Measurements from ENCODE around the gene FASTKD3. TPM values are rescaled to one million over a fixed set of nuclear protein-coding genes. Genes with fewer than 3 reads are reported as not detected.
A peak's percentile ranks its signal among the peaks of the same experiment; 100 is the strongest.

Gene FASTKD3
- total and polyA plus RNA-seq, 2 donors (not counting 3 experiments of a cell fraction or from before 2014, with no cell fraction given), result 5.5 to 9.6 TPM

DNA sequence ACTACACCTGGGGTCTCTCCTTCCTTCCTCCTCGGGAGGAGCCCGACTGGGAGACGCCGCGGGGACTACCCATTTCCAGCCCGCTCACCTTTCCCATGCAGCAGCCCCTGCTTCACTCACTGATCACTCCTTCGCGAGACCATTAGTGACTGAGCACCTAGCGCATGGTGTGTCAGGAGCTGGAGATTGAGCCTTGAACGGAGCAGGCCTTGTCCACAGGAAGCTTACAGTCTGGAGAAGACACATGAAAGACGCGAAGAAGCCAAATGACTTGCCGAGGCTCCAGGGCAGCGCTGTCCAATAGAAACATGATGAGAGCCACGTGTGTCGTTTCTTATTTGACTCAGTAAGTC lies 17.6 kb downstream of the FASTKD3 start:
- no peak overlapping the region for H3K4me2 ChIP-seq (ENCODE audit: insufficient read depth, low read length)
- H3K79me2 ChIP-seq (ENCODE audit: control insufficient read depth, insufficient read depth, low read length), result no peaks in the 10 kb centered on the region
- dilution Hi-C loops (cut with MboI; ENCODE audit: extremely low pct_ligation_motif_present, low sequenced_read_pairs), result no loop called here
- H3K9me1 ChIP-seq (replicated peaks; ENCODE audit: control insufficient read depth, extremely low read depth, insufficient read depth, low read length), result no peaks in the 10 kb centered on the region
- no peak overlapping the region for H3K4me3 ChIP-seq (replicated peaks in 1 of 3; ENCODE audit: insufficient read depth in 1 of 3, low read depth in 1 of 3, low read length in 3 of 3)
- H2AFZ ChIP-seq (ENCODE audit: low read depth, low read length), result peak overlapping the region; percentile 86
- H3K9me3 ChIP-seq (replicated peaks; ENCODE audit: control insufficient read depth, insufficient read depth, low read length), result no peaks in the 10 kb centered on the region
- DNase-seq (ENCODE audit: low read depth, low spot score), result peak; percentile 6
- no peak overlapping the region for H3K27ac ChIP-seq (ENCODE audit: insufficient read depth, low read depth, low read length)
- H3K4me1 ChIP-seq (ENCODE audit: control insufficient read depth, extremely low read depth, insufficient read depth, low read length), result no peaks in the 10 kb centered on the region
- no peak overlapping the region for H3K9ac ChIP-seq (replicated peaks; ENCODE audit: extremely low read depth, insufficient read depth, low read length)
- peaks cover 21 to 22% of the 10 kb centered on the region in 2 experiments for H3K27me3 ChIP-seq (ENCODE audit: control insufficient read depth in 2 of 2, insufficient read depth in 2 of 2, low read length in 2 of 2)
- no peaks in the 10 kb centered on the region for H4K20me1 ChIP-seq (replicated peaks; ENCODE audit: control insufficient read depth, extremely low read depth, insufficient read depth, low read length)
- TF ChIP-seq MYC (IDR thresholded peaks at IDR 0.05; ENCODE audit: low read depth, low read length), result no peak
- TF ChIP-seq GATA2 (IDR thresholded peaks at IDR 0.05; ENCODE audit: insufficient read depth, insufficient read length, low read depth, low read length), result no peak
- no peak for TF ChIP-seq POLR2AphosphoS5 (IDR thresholded peaks at IDR 0.05; ENCODE audit: insufficient read depth, low read depth, low read length)
- TF ChIP-seq FOS (IDR thresholded peaks at IDR 0.05; ENCODE audit: borderline replicate concordance, insufficient read depth, low read length), result no peak
- TF ChIP-seq, protein P1, sequence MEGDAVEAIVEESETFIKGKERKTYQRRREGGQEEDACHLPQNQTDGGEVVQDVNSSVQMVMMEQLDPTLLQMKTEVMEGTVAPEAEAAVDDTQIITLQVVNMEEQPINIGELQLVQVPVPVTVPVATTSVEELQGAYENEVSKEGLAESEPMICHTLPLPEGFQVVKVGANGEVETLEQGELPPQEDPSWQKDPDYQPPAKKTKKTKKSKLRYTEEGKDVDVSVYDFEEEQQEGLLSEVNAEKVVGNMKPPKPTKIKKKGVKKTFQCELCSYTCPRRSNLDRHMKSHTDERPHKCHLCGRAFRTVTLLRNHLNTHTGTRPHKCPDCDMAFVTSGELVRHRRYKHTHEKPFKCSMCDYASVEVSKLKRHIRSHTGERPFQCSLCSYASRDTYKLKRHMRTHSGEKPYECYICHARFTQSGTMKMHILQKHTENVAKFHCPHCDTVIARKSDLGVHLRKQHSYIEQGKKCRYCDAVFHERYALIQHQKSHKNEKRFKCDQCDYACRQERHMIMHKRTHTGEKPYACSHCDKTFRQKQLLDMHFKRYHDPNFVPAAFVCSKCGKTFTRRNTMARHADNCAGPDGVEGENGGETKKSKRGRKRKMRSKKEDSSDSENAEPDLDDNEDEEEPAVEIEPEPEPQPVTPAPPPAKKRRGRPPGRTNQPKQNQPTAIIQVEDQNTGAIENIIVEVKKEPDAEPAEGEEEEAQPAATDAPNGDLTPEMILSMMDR (IDR thresholded peaks at IDR 0.05; ENCODE audit: extremely low read depth in 1 of 2, insufficient read depth in 1 of 2, low read depth in 1 of 2, low read length in 2 of 2), result no peak
- TF ChIP-seq POLR2A (IDR thresholded peaks at IDR 0.05; ENCODE audit: low read depth, low read length), result no peak
- TF ChIP-seq JUN (IDR thresholded peaks at IDR 0.05; ENCODE audit: borderline replicate concordance, insufficient read depth, insufficient read length, low read depth), result no peak
- TF ChIP-seq EZH2 (IDR thresholded peaks at IDR 0.05; ENCODE audit: borderline replicate concordance, low read depth, low read length, severe bottlenecking), result no peak
- TF ChIP-seq MAX (IDR thresholded peaks at IDR 0.05; ENCODE audit: insufficient read depth, insufficient read length), result no peak
- ChIA-PET POLR2A (no interaction called here), CTCF (interaction anchor here (0.7 to 1.8 kb wide), 4 partner anchors 9 to 39 kb away, joined by 3 to 9 read pairs (median 4); no protein-coding TSS in a partner anchor)
- FAIRE-seq, result no peak
- BruUV-seq (replicated peaks), result no TSS peak
- intact Hi-C loops (cut with micrococcal nuclease), result loop anchor here (10.0 kb wide), 1 partner anchor 1086 kb away; no protein-coding TSS in a partner anchor
- H3K36me3 ChIP-seq (ENCODE audit: control insufficient read depth in 2 of 2, extremely low read depth in 1 of 2, insufficient read depth in 2 of 2, low read length in 2 of 2), result no peaks in the 10 kb centered on the region
